AG10803 (cell line): ENCODE data around the gene TFF3.
"Not testable (repeated sequence)": the region's sequence is repeated elsewhere in the genome, so short reads cannot be mapped to it uniquely, and the experiment has no call there.

Experiments used
- DNase-seq: peaks from one replicate; pipeline ENCODE4 v3.0.0; 2010; ENCODE audit warnings: low read depth
- H3K4me3 ChIP-seq: 2 replicates; pipeline ENCODE4 v1.5.1; 2011; ENCODE audit warnings: mild to moderate bottlenecking, low read length, control low read depth
- TF ChIP-seq, protein P1 (sequence below): conservative IDR thresholded peaks from 2 replicates; pipeline ENCODE4 v1.5.1; 2011; ENCODE audit warnings: mild to moderate bottlenecking, low read length, control low read depth, inconsistent platforms

The TFF3 gene

GRCh38 chr21:42293649-42294272, 21.4 kb downstream of the TFF3 start:
- no peak for DNase-seq
- H3K4me3 ChIP-seq = no peak overlapping the region
- TF ChIP-seq, protein P1, sequence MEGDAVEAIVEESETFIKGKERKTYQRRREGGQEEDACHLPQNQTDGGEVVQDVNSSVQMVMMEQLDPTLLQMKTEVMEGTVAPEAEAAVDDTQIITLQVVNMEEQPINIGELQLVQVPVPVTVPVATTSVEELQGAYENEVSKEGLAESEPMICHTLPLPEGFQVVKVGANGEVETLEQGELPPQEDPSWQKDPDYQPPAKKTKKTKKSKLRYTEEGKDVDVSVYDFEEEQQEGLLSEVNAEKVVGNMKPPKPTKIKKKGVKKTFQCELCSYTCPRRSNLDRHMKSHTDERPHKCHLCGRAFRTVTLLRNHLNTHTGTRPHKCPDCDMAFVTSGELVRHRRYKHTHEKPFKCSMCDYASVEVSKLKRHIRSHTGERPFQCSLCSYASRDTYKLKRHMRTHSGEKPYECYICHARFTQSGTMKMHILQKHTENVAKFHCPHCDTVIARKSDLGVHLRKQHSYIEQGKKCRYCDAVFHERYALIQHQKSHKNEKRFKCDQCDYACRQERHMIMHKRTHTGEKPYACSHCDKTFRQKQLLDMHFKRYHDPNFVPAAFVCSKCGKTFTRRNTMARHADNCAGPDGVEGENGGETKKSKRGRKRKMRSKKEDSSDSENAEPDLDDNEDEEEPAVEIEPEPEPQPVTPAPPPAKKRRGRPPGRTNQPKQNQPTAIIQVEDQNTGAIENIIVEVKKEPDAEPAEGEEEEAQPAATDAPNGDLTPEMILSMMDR = no peak

GRCh38 chr21:42292563-42293142, 22.6 kb downstream of the TFF3 start:
- DNase-seq, H3K4me3 ChIP-seq: not testable (repeated sequence)

- TF ChIP-seq, protein P1 = no peak
- no peak overlapping the region for H3K4me3 ChIP-seq
- no peak for DNase-seq
Measured at GRCh38 chr21:42291751-42292562, 23.3 kb downstream of the TFF3 start.

GRCh38 chr21:42291003-42291750, 24.0 kb downstream of the TFF3 start:
- no peak for DNase-seq
- TF ChIP-seq, protein P1 = no peak
- H3K4me3 ChIP-seq = no peak overlapping the region

- no peak for DNase-seq
- no peak overlapping the region for H3K4me3 ChIP-seq
- TF ChIP-seq, protein P1 = no peak
Measured at GRCh38 chr21:42290505-42290904, 24.7 kb downstream of the TFF3 start.

GRCh38 chr21:42289926-42290325, 25.3 kb downstream of the TFF3 start:
- DNase-seq = no peak
- no peak overlapping the region for H3K4me3 ChIP-seq
- TF ChIP-seq, protein P1 = no peak

DNA sequence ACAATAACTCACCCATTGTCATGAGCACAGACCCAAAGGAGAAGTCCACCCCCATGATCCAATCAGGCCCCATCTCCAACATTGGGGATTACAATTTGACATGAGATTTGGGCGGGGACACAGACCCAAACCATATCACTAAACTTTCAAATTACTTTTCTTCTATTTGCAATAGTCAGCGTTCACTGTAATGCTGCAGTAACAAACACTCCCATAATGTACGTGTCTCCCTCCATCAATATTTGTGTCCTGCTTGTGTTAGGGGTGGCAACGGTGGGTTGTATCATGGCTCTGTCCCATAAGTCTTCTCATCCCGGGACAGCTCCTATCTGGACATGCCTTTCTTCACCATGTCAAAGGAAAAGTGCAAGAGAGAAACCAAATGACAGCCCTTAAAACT, 26.2 kb downstream of the TFF3 start:
- DNase-seq = no peak
- TF ChIP-seq, protein P1 = no peak
- H3K4me3 ChIP-seq = no peak overlapping the region
